Activated B cell treated with CpG ODN at 0.5 μM for 24 hours (primary cell): ENCODE results near the gene GNG12. TPM values are rescaled to one million over a fixed set of nuclear protein-coding genes. Genes with fewer than 3 reads are reported as not detected.

Source experiments
- ATAC-seq: fragments of 200-7000 bp; cut with Tn5 transposase; one replicate; pipeline ENCODE4 v1.10.0; 2021; ENCODE audit warnings: low read depth, mild to moderate bottlenecking, moderate library complexity
- CTCF ChIA-PET: fragments of 350-600 bp; sonication (Branson Sonifier 250); formaldehyde crosslinking; loops from one replicate; lab custom pipeline; 2021; ENCODE audit warnings: antibody characterized with exemption; lab: Charles Lee
- POLR2A ChIA-PET: fragments of 350-600 bp; sonication (Branson Sonifier 250); formaldehyde crosslinking; loops from one replicate; lab custom pipeline; 2021; ENCODE audit warnings: antibody characterized with exemption; lab: Charles Lee
- DNase-seq: peaks from one replicate; pipeline ENCODE4 v3.0.0; 2022
- H3K27ac Mint-ChIP-seq: one replicate; pipeline ENCODE4 v1.8.0; 2020; ENCODE audit warnings: mixed read lengths
- H3K27me3 Mint-ChIP-seq: one replicate; pipeline ENCODE4 v1.8.0; 2021; ENCODE audit warnings: mixed read lengths
- H3K36me3 Mint-ChIP-seq: one replicate; pipeline ENCODE4 v1.8.0; 2021; ENCODE audit warnings: low read depth, mixed read lengths
- H3K4me1 Mint-ChIP-seq: one replicate; pipeline ENCODE4 v1.8.0; 2021; ENCODE audit warnings: mixed read lengths
- H3K4me3 Mint-ChIP-seq: one replicate; pipeline ENCODE4 v1.8.0; 2020; ENCODE audit warnings: mild to moderate bottlenecking, mixed read lengths
- H3K9me3 Mint-ChIP-seq: one replicate; pipeline ENCODE4 v1.8.0; 2020; ENCODE audit warnings: mixed read lengths
- CTCF ChIP-seq: fragments of 200-600 bp; IDR thresholded peaks from one replicate; pipeline ENCODE4 v1.8.0; 2022; ENCODE audit warnings: antibody characterized with exemption, mild to moderate bottlenecking
- intact Hi-C: fragments of 100-400 bp; cut with micrococcal nuclease; formaldehyde crosslinking; loops from one replicate; pipeline ENCODE4 v1.15.1; 2024
- total RNA-seq: library from RNA; stranded (reverse); gene quantifications from 2 replicates; pipeline ENCODE4 v1.2.3, GENCODE V29; 2022

The GNG12 gene
- total RNA-seq, 1 donor from 2014 or later: not detected

- CTCF ChIA-PET: interaction anchor here (1.2 to 1.5 kb wide), 3 partner anchors 10 to 239 kb away, joined by 4 to 6 read pairs (median 4); no protein-coding TSS in a partner anchor
- no peak for TF ChIP-seq CTCF
- POLR2A ChIA-PET: no interaction called here
- no peak for ATAC-seq
- no peaks in the 10 kb centered on the region for H3K9me3 Mint-ChIP-seq
- no peaks in the 10 kb centered on the region for H3K36me3 Mint-ChIP-seq
- no peak for DNase-seq
- peaks cover 25% of the 10 kb centered on the region for H3K27me3 Mint-ChIP-seq
- intact Hi-C loops: no loop called here
- no peak overlapping the region for H3K27ac Mint-ChIP-seq
- no peak overlapping the region for H3K4me3 Mint-ChIP-seq
- H3K4me1 Mint-ChIP-seq: no peaks in the 10 kb centered on the region
Measured at GRCh38 chr1:67771749-67772148, 61.5 kb downstream of the GNG12 start.

- no peak for TF ChIP-seq CTCF
- no peak for ATAC-seq
Measured at GRCh38 chr1:67771152-67771551, 62.1 kb downstream of the GNG12 start.

GRCh38 chr1:67769633-67770256 lies 63.5 kb downstream of the GNG12 start:
- Mint-ChIP-seq H3K36me3 (no peaks in the 10 kb centered on the region), H3K27me3 (peaks cover 26% of the 10 kb centered on the region), H3K4me1 (peaks cover 8% of the 10 kb centered on the region), H3K4me3 (no peak overlapping the region), H3K27ac (no peak overlapping the region), H3K9me3 (no peaks in the 10 kb centered on the region)
- intact Hi-C loops: loop anchor here (10.0 kb wide), 1 partner anchor 1005 kb away; no protein-coding TSS in a partner anchor
- no peak for ATAC-seq
- no peak for DNase-seq
- POLR2A ChIA-PET: no interaction called here
- CTCF ChIA-PET: interaction anchor here (2.3 kb wide), 1 partner anchor 10 kb away, joined by 13 read pairs; no protein-coding TSS in a partner anchor
- no peak for TF ChIP-seq CTCF

More at GRCh38 chr1:67771152-67771551, 62.1 kb downstream of the GNG12 start:
- intact Hi-C loops: no loop called here
- H3K27me3 Mint-ChIP-seq: peaks cover 30% of the 10 kb centered on the region
- H3K27ac Mint-ChIP-seq: no peak overlapping the region
- H3K4me3 Mint-ChIP-seq: no peak overlapping the region
- no peaks in the 10 kb centered on the region for H3K36me3 Mint-ChIP-seq
- H3K4me1 Mint-ChIP-seq: peaks cover 6% of the 10 kb centered on the region
- H3K9me3 Mint-ChIP-seq: no peaks in the 10 kb centered on the region
- DNase-seq: no peak
- CTCF ChIA-PET: interaction anchor here (1.2 to 1.5 kb wide), 3 partner anchors 10 to 238 kb away, joined by 4 to 6 read pairs (median 4); no protein-coding TSS in a partner anchor
- POLR2A ChIA-PET: no interaction called here

- intact Hi-C loops: loop anchor here (10.0 kb wide), 1 partner anchor 1004 kb away; no protein-coding TSS in a partner anchor
- peaks cover 8% of the 10 kb centered on the region for H3K4me1 Mint-ChIP-seq
- no peaks in the 10 kb centered on the region for H3K9me3 Mint-ChIP-seq
- TF ChIP-seq CTCF: no peak
- H3K36me3 Mint-ChIP-seq: no peaks in the 10 kb centered on the region
- no peak overlapping the region for H3K4me3 Mint-ChIP-seq
- peaks cover 30% of the 10 kb centered on the region for H3K27me3 Mint-ChIP-seq
- H3K27ac Mint-ChIP-seq: no peak overlapping the region
- POLR2A ChIA-PET: no interaction called here
- CTCF ChIA-PET: interaction anchor here (1.7 to 2.3 kb wide), 2 partner anchors 9 to 243 kb away, joined by 3 to 13 read pairs; no protein-coding TSS in a partner anchor
- ATAC-seq (no peak), DNase-seq (no peak)
Measured at GRCh38 chr1:67768480-67768879, 64.8 kb downstream of the GNG12 start.

GRCh38 chr1:67767103-67767782 lies 66.0 kb downstream of the GNG12 start:
- H3K36me3 Mint-ChIP-seq: no peaks in the 10 kb centered on the region
- intact Hi-C loops: loop anchor here (10.0 kb wide), 1 partner anchor 1002 kb away; no protein-coding TSS in a partner anchor
- TF ChIP-seq CTCF: no peak
- ATAC-seq (no peak), DNase-seq (no peak)
- CTCF ChIA-PET: interaction anchor here (0.8 to 1.7 kb wide), 6 partner anchors 14 to 1971 kb away, joined by 3 to 7 read pairs (median 4); no protein-coding TSS in a partner anchor
- no peak overlapping the region for H3K27ac Mint-ChIP-seq
- peaks cover 8% of the 10 kb centered on the region for H3K4me1 Mint-ChIP-seq
- H3K9me3 Mint-ChIP-seq: no peaks in the 10 kb centered on the region
- POLR2A ChIA-PET: interaction anchor here (0.7 kb wide), 1 partner anchor 429 kb away, joined by 4 read pairs; no protein-coding TSS in a partner anchor
- peaks cover 31% of the 10 kb centered on the region for H3K27me3 Mint-ChIP-seq
- no peak overlapping the region for H3K4me3 Mint-ChIP-seq
